ENCODE data around the gene IL19.
"Not testable (repeated sequence)": the region's sequence is repeated elsewhere in the genome, so short reads cannot be mapped to it uniquely, and the experiment has no call there.

The IL19 gene

GRCh38 chr1:206846487-206846886, 75.9 kb downstream of the IL19 start:
- no peak for TF ChIP-seq CTCF (IDR thresholded peaks at IDR 0.05; ENCODE audit: borderline replicate concordance, control extremely low read depth, extremely low read depth, insufficient read depth, missing control alignments)
- in situ Hi-C loops (cut with MboI; ENCODE audit: low sequenced_read_pairs, unreplicated experiment): no loop called here
- DNase-seq (ENCODE audit: low spot score): no peak

DNA sequence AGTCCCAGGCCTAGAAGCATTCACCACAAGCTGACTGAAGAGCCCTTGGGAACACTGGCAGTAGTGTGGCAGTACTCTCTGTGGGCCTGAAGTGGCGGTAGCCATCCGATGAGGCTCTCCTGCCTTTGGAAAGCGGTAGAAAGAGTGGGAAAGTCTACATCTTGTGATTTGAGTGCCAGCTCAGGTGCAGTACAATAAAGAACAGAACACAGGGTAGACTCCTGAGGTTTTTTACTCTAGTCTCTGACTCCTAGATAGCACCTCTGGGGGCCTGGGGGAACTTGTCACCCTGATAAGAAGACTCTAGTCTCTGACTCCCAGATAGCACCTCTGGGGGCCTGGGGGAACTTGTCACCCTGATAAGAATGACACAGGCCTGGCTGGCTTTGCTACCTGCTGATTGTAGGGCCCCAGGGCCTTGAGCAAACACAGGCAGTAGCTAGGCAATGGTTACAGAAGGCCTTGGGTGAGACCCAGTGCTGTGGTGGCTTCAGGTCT, 76.8 kb downstream of the IL19 start:
- in situ Hi-C loops (cut with MboI; ENCODE audit: low sequenced_read_pairs, unreplicated experiment): no loop called here
- no peak for TF ChIP-seq CTCF (IDR thresholded peaks at IDR 0.05; ENCODE audit: borderline replicate concordance, control extremely low read depth, extremely low read depth, insufficient read depth, missing control alignments)
- DNase-seq (ENCODE audit: low spot score): no peak

- in situ Hi-C loops (cut with MboI; ENCODE audit: low sequenced_read_pairs, unreplicated experiment): no loop called here
- no peak for DNase-seq (ENCODE audit: low spot score)
- TF ChIP-seq CTCF (IDR thresholded peaks at IDR 0.05; ENCODE audit: borderline replicate concordance, control extremely low read depth, extremely low read depth, insufficient read depth, missing control alignments): no peak
Observed at GRCh38 chr1:206847946-206848345, 77.4 kb downstream of the IL19 start.

- no peak for DNase-seq (ENCODE audit: low spot score)
- in situ Hi-C loops (cut with MboI; ENCODE audit: low sequenced_read_pairs, unreplicated experiment): no loop called here
- TF ChIP-seq CTCF (IDR thresholded peaks at IDR 0.05; ENCODE audit: borderline replicate concordance, control extremely low read depth, extremely low read depth, insufficient read depth, missing control alignments): no peak
Observed at GRCh38 chr1:206850401-206850800, 79.8 kb downstream of the IL19 start.

- in situ Hi-C loops (cut with MboI; ENCODE audit: low sequenced_read_pairs, unreplicated experiment): no loop called here
- no peak for TF ChIP-seq CTCF (IDR thresholded peaks at IDR 0.05; ENCODE audit: borderline replicate concordance, control extremely low read depth, extremely low read depth, insufficient read depth, missing control alignments)
- no peak for DNase-seq (ENCODE audit: low spot score)
Observed at GRCh38 chr1:206851341-206852010, 80.9 kb downstream of the IL19 start.

DNA sequence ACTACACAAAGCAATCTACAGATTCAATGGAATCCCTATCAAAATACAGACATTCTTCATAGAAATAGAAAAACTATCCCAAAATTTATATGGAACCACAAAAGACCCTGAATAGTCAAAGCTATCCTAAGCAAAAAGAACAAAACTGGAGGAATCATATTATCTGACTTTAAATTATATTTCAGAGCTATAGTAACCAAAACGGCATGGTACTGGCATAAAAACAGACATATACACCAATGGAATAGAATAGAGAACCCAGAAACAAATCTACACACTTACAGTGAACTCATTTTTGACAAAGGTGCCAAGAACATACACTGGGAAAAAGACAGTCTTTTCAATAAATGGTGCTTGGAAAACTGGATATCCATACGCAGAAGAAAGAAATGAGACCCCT, 82.1 kb downstream of the IL19 start:
- in situ Hi-C loops (cut with MboI; ENCODE audit: low sequenced_read_pairs, unreplicated experiment): not testable (repeated sequence)

DNA sequence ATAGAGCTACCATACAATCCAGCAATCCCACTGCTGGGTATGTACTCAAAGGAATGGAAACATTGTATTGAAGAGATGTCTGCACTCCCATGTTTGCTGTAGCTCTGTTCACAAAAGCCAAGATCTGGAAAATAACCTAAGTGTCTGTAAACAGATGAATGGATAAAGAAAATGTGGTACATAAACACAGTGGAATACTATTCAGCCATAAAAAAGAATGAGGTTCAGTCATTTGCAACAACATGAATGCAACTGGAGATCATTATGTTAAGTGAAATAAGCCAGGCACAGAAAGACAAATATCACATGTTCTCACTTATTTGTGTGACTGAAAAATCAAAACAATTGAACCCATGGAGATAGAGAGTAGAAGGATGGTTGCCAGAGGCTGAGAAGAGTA, 83.1 kb downstream of the IL19 start:
- in situ Hi-C loops (cut with MboI; ENCODE audit: low sequenced_read_pairs, unreplicated experiment); DNase-seq (ENCODE audit: low spot score): not testable (repeated sequence)

More for the DNA sequence above, 82.1 kb downstream of the IL19 start:
- not testable (repeated sequence) for DNase-seq (ENCODE audit: low spot score)
